HepG2 (cell line): ENCODE measurements around the gene THUMPD1. TPM values are rescaled to one million over a fixed set of nuclear protein-coding genes. Genes with fewer than 3 reads are reported as not detected.

Experiments
- ARNT2 ChIP-seq: sonication (generic); formaldehyde crosslinking; IDR thresholded peaks from 2 replicates; pipeline ENCODE4 v1.8.0; 2022; ENCODE audit warnings: mild to moderate bottlenecking, low read depth, missing genetic modification reagents, moderate library complexity
- BCLAF1 ChIP-seq: fragments of 450-650 bp; IDR thresholded peaks from 2 replicates; pipeline ENCODE4 v1.6.1; 2017; ENCODE audit warnings: mild to moderate bottlenecking
- BORCS8-MEF2B ChIP-seq: sonication (generic); formaldehyde crosslinking; IDR thresholded peaks from 2 replicates; pipeline ENCODE4 v1.8.0; 2022; ENCODE audit warnings: mild to moderate bottlenecking, missing genetic modification reagents
- CBFB ChIP-seq: sonication (generic); formaldehyde crosslinking; IDR thresholded peaks from 2 replicates; pipeline ENCODE4 v1.4.0; 2020; ENCODE audit warnings: missing genetic modification reagents
- CBX2 ChIP-seq, 2 experiments: fragments of 200-600 bp in 1 of 2; sonication (generic); formaldehyde crosslinking in 1 of 2; IDR thresholded peaks; 2 replicates each; pipeline versions ENCODE4 v1.7.0 to v1.8.1; 2018 to 2022; ENCODE audit warnings: low read depth in 2 of 2, low read length in 1 of 2, mild to moderate bottlenecking in 1 of 2, missing genetic modification reagents in 1 of 2
- CERS6 ChIP-seq: sonication (generic); formaldehyde crosslinking; IDR thresholded peaks from 2 replicates; pipeline ENCODE4 v1.5.0; 2020; ENCODE audit warnings: missing genetic modification reagents
- CREBL2 ChIP-seq: sonication (generic); formaldehyde crosslinking; IDR thresholded peaks from 2 replicates; pipeline ENCODE4 v1.8.1; 2023; ENCODE audit warnings: missing genetic modification reagents, mild to moderate bottlenecking, borderline replicate concordance
- E2F5 ChIP-seq: sonication (generic); formaldehyde crosslinking; conservative IDR thresholded peaks from 2 replicates; pipeline ENCODE4 v1.4.0; 2020; ENCODE audit warnings: missing genetic modification reagents
- EED ChIP-seq: sonication (generic); formaldehyde crosslinking; IDR thresholded peaks from 2 replicates; pipeline ENCODE4 v1.5.0; 2020; ENCODE audit warnings: mild to moderate bottlenecking, missing genetic modification reagents
- FOXP4 ChIP-seq: sonication (generic); formaldehyde crosslinking; IDR thresholded peaks from 2 replicates; pipeline ENCODE4 v1.4.0; 2020; ENCODE audit warnings: missing genetic modification reagents
- MAFK ChIP-seq, 2 experiments: IDR thresholded peaks in 1 of 2; conservative IDR thresholded peaks in 1 of 2; 2 replicates each; pipeline ENCODE4 v1.6.1; 2011; ENCODE audit warnings: improper control_type of control experiment in 2 of 2, low read length in 2 of 2
- NCOR1 ChIP-seq: fragments of 200-600 bp; sonication (generic); IDR thresholded peaks from 2 replicates; pipeline ENCODE4 v1.7.0; 2017; ENCODE audit warnings: antibody characterized with exemption, low read length, borderline replicate concordance
- NFE2 ChIP-seq: sonication (generic); formaldehyde crosslinking; IDR thresholded peaks from 2 replicates; pipeline ENCODE4 v1.4.0; 2020; ENCODE audit warnings: missing genetic modification reagents
- RBFOX2 ChIP-seq: fragments of 200-400 bp; formaldehyde crosslinking; IDR thresholded peaks from 2 replicates; pipeline ENCODE4 v1.6.1; 2017; ENCODE audit warnings: low read depth, mild to moderate bottlenecking, low read length
- RBM22 ChIP-seq: fragments of 200-400 bp; formaldehyde crosslinking; optimal IDR thresholded peaks from 2 replicates; pipeline ENCODE3; 2017; ENCODE audit warnings: mild to moderate bottlenecking, low read length, moderate library complexity
- ZMYM3 ChIP-seq: sonication (generic); formaldehyde crosslinking; IDR thresholded peaks from 2 replicates; pipeline ENCODE4 v1.5.1; 2020; ENCODE audit warnings: mild to moderate bottlenecking, missing genetic modification reagents
- ZNF256 ChIP-seq: sonication (generic); formaldehyde crosslinking; conservative IDR thresholded peaks from 2 replicates; pipeline ENCODE4 v1.4.0; 2020; ENCODE audit warnings: missing genetic modification reagents
- ZNF605 ChIP-seq: sonication (generic); formaldehyde crosslinking; IDR thresholded peaks from 2 replicates; pipeline ENCODE4 v1.8.0; 2022; ENCODE audit warnings: mild to moderate bottlenecking, missing genetic modification reagents
- ZNF691 ChIP-seq: sonication (generic); formaldehyde crosslinking; IDR thresholded peaks from 2 replicates; pipeline ENCODE4 v1.4.0; 2020; ENCODE audit warnings: missing genetic modification reagents, low read depth, mild to moderate bottlenecking, borderline replicate concordance
- ZNF749 ChIP-seq: sonication (generic); formaldehyde crosslinking; IDR thresholded peaks from 2 replicates; pipeline ENCODE4 v1.8.0; 2022; ENCODE audit warnings: mild to moderate bottlenecking, missing genetic modification reagents, moderate library complexity, borderline replicate concordance
- ZNF768 ChIP-seq: sonication (generic); formaldehyde crosslinking; IDR thresholded peaks from 2 replicates; pipeline ENCODE4 v1.4.0; 2020; ENCODE audit warnings: missing genetic modification reagents
- ZNF777 ChIP-seq: sonication (generic); formaldehyde crosslinking; IDR thresholded peaks from 2 replicates; pipeline ENCODE4 v1.4.0; 2020; ENCODE audit warnings: missing genetic modification reagents
- ZNF850 ChIP-seq: sonication (generic); formaldehyde crosslinking; conservative IDR thresholded peaks from 2 replicates; pipeline ENCODE4 v1.9.0; 2021; ENCODE audit warnings: mild to moderate bottlenecking, missing genetic modification reagents
- polyA plus RNA-seq, 8 experiments: library from polyadenylated mRNA; depleted of rRNA in 3 of 8; stranded (reverse) in 7 of 8; unstranded in 1 of 8; fragments of >200 nt; fragmentation: Illumina TruSeq in 4 of 8; extraction: Trizol in 4 of 8; gene quantifications; 2 replicates each; pipeline versions ENCODE4 v1.2.1 to v1.2.3, GENCODE V29; 2011 to 2016; ENCODE audit warnings: low read depth in 4 of 8, missing spikeins in 1 of 8, mixed read lengths in 1 of 8; ENCODE audit not compliant: insufficient read depth in 1 of 8
- total RNA-seq, 5 experiments: library from RNA; depleted of rRNA; stranded (reverse); fragments of >200 nt; fragmentation: Illumina TruSeq; extraction: Trizol; gene quantifications; 2 replicates each; pipeline ENCODE4 v1.2.3, GENCODE V29; 2016; ENCODE audit warnings: low read depth in 1 of 5

Gene THUMPD1
- total and polyA plus RNA-seq, 2 of the 13 experiments (the other 11 are each of a cell fraction or from before 2014, with no cell fraction given), result 22.7 to 69.1 TPM

- TF ChIP-seq BCLAF1 (no peak), ZNF256 (CRISPR knock-in tag) (no peak), ZMYM3 (CRISPR knock-in tag) (no peak), CREBL2 (CRISPR knock-in tag) (no peak), MAFK (conservative IDR thresholded peaks at IDR 0.05 in 1 of 2, IDR thresholded peaks at IDR 0.05 in 1 of 2; ENCODE audit: low read length in 2 of 2) (no peak), ZNF777 (CRISPR knock-in tag) (no peak), ZNF749 (CRISPR knock-in tag) (no peak), E2F5 (CRISPR knock-in tag) (no peak), BORCS8-MEF2B (CRISPR knock-in tag) (no peak), ZNF605 (CRISPR knock-in tag) (peak; percentile 77), CERS6 (CRISPR knock-in tag) (peak; percentile 13; the same call in 1 of the 2 replicates), FOXP4 (CRISPR knock-in tag) (no peak), RBFOX2 (no peak), NFE2 (CRISPR knock-in tag) (no peak), ZNF850 (CRISPR knock-in tag) (0 out of 2 replicates have a peak, but pooled peaks have one; percentile 3), RBM22 (no peak), EED (CRISPR knock-in tag) (no peak), ZNF768 (CRISPR knock-in tag) (no peak), ZNF691 (CRISPR knock-in tag) (no peak), ARNT2 (CRISPR knock-in tag) (no peak; the same call in 1 of the 2 replicates), NCOR1 (no peak), CBFB (CRISPR knock-in tag) (no peak), CBX2 (IDR thresholded peaks at IDR 0.05; ENCODE audit: low read depth, low read length) (no peak), CBX2 (CRISPR knock-in tag; IDR thresholded peaks at IDR 0.05; ENCODE audit: low read depth) (no peak)
These were observed 607 bp downstream of the THUMPD1 start (continued) for GRCh38 chr16:20740901-20741521.
